GM15510 (cell line): Measurements from ENCODE around the gene HDAC7.

Experiments
- POLR2A ChIP-seq: IDR thresholded peaks from 3 replicates; pipeline ENCODE4 v1.6.1; 2011; ENCODE audit warnings: borderline replicate concordance; ENCODE audit not compliant: insufficient read length; ENCODE audit errors: extremely low read depth

Gene HDAC7

GRCh38 chr12:47824635-47825034 lies 4.9 kb upstream of the HDAC7 start:
- no peak for TF ChIP-seq POLR2A

- no peak for TF ChIP-seq POLR2A
Measured at GRCh38 chr12:47824198-47824597, 4.5 kb upstream of the HDAC7 start.

- no peak for TF ChIP-seq POLR2A
Measured at GRCh38 chr12:47823422-47824086, 3.9 kb upstream of the HDAC7 start.

GRCh38 chr12:47822863-47823262 lies 3.2 kb upstream of the HDAC7 start:
- no peak for TF ChIP-seq POLR2A

- no peak for TF ChIP-seq POLR2A
Measured at GRCh38 chr12:47822401-47822800, 2.7 kb upstream of the HDAC7 start.

- TF ChIP-seq POLR2A: no peak
Measured at GRCh38 chr12:47821346-47821706, 1.6 kb upstream of the HDAC7 start.

GRCh38 chr12:47820631-47821345 lies 1.1 kb upstream of the HDAC7 start:
- TF ChIP-seq POLR2A: no peak

GRCh38 chr12:47819138-47819895 lies 386 bp downstream of the HDAC7 start:
- TF ChIP-seq POLR2A: peak; percentile 39

GRCh38 chr12:47818467-47819137 lies 1.1 kb downstream of the HDAC7 start:
- peak; percentile 5 for TF ChIP-seq POLR2A

- TF ChIP-seq POLR2A: no peak
Measured at GRCh38 chr12:47818007-47818376, 1.7 kb downstream of the HDAC7 start.

GRCh38 chr12:47817272-47818006 lies 2.3 kb downstream of the HDAC7 start:
- no peak for TF ChIP-seq POLR2A

GRCh38 chr12:47816403-47817271 lies 3.1 kb downstream of the HDAC7 start:
- TF ChIP-seq POLR2A: no peak

GRCh38 chr12:47814539-47815170 lies 5.0 kb downstream of the HDAC7 start:
- no peak for TF ChIP-seq POLR2A
